NK-92 (cell line): Measurements from ENCODE around the gene OTOG.
"Not testable (repeated sequence)": the region's sequence is repeated elsewhere in the genome, so short reads cannot be mapped to it uniquely, and the experiment has no call there.

Experiments
- DNase-seq: peaks from one replicate; lab custom pipeline; 2025; ENCODE audit not compliant: unreplicated experiment; lab: John Stamatoyannopoulos, UW

OTOG gene

GRCh38 chr11:17603056-17603825 lies 56.2 kb downstream of the OTOG start:
- DNase-seq: no peak

GRCh38 chr11:17604201-17604914 lies 57.3 kb downstream of the OTOG start:
- DNase-seq: no peak

- no peak for DNase-seq
Measured at GRCh38 chr11:17604915-17605233, 57.8 kb downstream of the OTOG start.

- DNase-seq: no peak
Measured at GRCh38 chr11:17605651-17606122, 58.6 kb downstream of the OTOG start.

- DNase-seq: no peak
Measured at GRCh38 chr11:17606233-17607082, 59.4 kb downstream of the OTOG start.

GRCh38 chr11:17607083-17607429 lies 60.0 kb downstream of the OTOG start:
- no peak for DNase-seq

GRCh38 chr11:17607591-17608570 lies 60.8 kb downstream of the OTOG start:
- DNase-seq: no peak

- DNase-seq: no peak
Measured at GRCh38 chr11:17608821-17609220, 61.8 kb downstream of the OTOG start.

- DNase-seq: no peak
Measured at GRCh38 chr11:17609291-17610084, 62.4 kb downstream of the OTOG start.

GRCh38 chr11:17610085-17610894 lies 63.2 kb downstream of the OTOG start:
- DNase-seq: no peak

- DNase-seq: no peak
Measured at GRCh38 chr11:17611049-17611448, 64.0 kb downstream of the OTOG start.

- DNase-seq: no peak
Measured at GRCh38 chr11:17611503-17612220, 64.6 kb downstream of the OTOG start.

- no peak for DNase-seq
Measured at GRCh38 chr11:17612221-17613188, 65.4 kb downstream of the OTOG start.

GRCh38 chr11:17613428-17613962 lies 66.4 kb downstream of the OTOG start:
- no peak for DNase-seq

GRCh38 chr11:17613983-17614382 lies 66.9 kb downstream of the OTOG start:
- DNase-seq: no peak

GRCh38 chr11:17622711-17623110 lies 75.7 kb downstream of the OTOG start:
- DNase-seq: not testable (repeated sequence)

- no peak for DNase-seq
Measured at GRCh38 chr11:17629113-17629512, 82.1 kb downstream of the OTOG start.
